Endodermal cell (in vitro differentiated cells): ENCODE data around the gene SLC25A11. TPM values are rescaled to one million over a fixed set of nuclear protein-coding genes. Genes with fewer than 3 reads are reported as not detected.

Experiments
- DNase-seq: peaks from one replicate; pipeline ENCODE4 v3.0.0-alpha.2; 2017
- H3K27ac ChIP-seq: 2 replicates; pipeline ENCODE4 v1.5.1; 2013; ENCODE audit warnings: mild to moderate bottlenecking, low read depth, low read length, moderate library complexity
- H3K27me3 ChIP-seq: 2 replicates; pipeline ENCODE4 v1.6.1; 2013; ENCODE audit warnings: mild to moderate bottlenecking, low read length, moderate library complexity; ENCODE audit not compliant: insufficient read depth, control insufficient read depth, poor library complexity, severe bottlenecking
- H3K36me3 ChIP-seq: 2 replicates; pipeline ENCODE4 v1.7.0; 2013; ENCODE audit warnings: mild to moderate bottlenecking, low read length, moderate library complexity; ENCODE audit not compliant: control insufficient read depth, insufficient read depth
- H3K4me1 ChIP-seq: one replicate; pipeline ENCODE4 v1.7.0; 2013; ENCODE audit warnings: low read length; ENCODE audit not compliant: control insufficient read depth, insufficient read depth
- H3K4me3 ChIP-seq: 2 replicates; pipeline ENCODE4 v1.5.1; 2013; ENCODE audit warnings: mild to moderate bottlenecking, low read length, moderate library complexity
- H3K9ac ChIP-seq: 2 replicates; pipeline ENCODE4 v1.6.1; 2013; ENCODE audit warnings: mild to moderate bottlenecking, low read length, moderate library complexity; ENCODE audit not compliant: poor library complexity, severe bottlenecking; ENCODE audit errors: extremely low read depth
- H3K9me3 ChIP-seq: 2 replicates; pipeline ENCODE4 v1.6.1; 2013; ENCODE audit warnings: mild to moderate bottlenecking, low read length, moderate library complexity; ENCODE audit not compliant: control insufficient read depth
- H3K27ac Mint-ChIP-seq: 2 replicates; pipeline ENCODE4 v1.8.0; 2020; ENCODE audit warnings: mixed read lengths
- H3K27me3 Mint-ChIP-seq: 2 replicates; pipeline ENCODE4 v1.8.0; 2021; ENCODE audit warnings: mild to moderate bottlenecking, mixed read lengths; ENCODE audit not compliant: insufficient read depth
- H3K36me3 Mint-ChIP-seq: 2 replicates; pipeline ENCODE4 v1.8.0; 2020; ENCODE audit warnings: low read depth, mixed read lengths
- H3K4me1 Mint-ChIP-seq: 2 replicates; pipeline ENCODE4 v1.8.0; 2020; ENCODE audit warnings: mixed read lengths
- H3K4me3 Mint-ChIP-seq: 2 replicates; pipeline ENCODE4 v1.8.0; 2020; ENCODE audit warnings: mild to moderate bottlenecking, moderate library complexity, mixed read lengths
- H3K9me3 Mint-ChIP-seq: 2 replicates; pipeline ENCODE4 v1.8.0; 2020; ENCODE audit warnings: mild to moderate bottlenecking, mixed read lengths
- CTCF ChIP-seq: fragments of 200-600 bp; sonication (generic); conservative IDR thresholded peaks from 2 replicates; pipeline ENCODE4 v1.5.0; 2021; ENCODE audit warnings: antibody characterized with exemption, mild to moderate bottlenecking
- WGBS, 2 experiments: methylation state at CpG; one replicate each; pipeline versions ENCODE4 v1.1.5 to v1.1.7; 2013; ENCODE audit warnings: missing lambda C conversion rate in 2 of 2, mixed read lengths in 1 of 2; ENCODE audit not compliant: insufficient coverage in 1 of 2, insufficient read length in 1 of 2; 5-methylcytosine and 5-hydroxymethylcytosine counted together
- total RNA-seq, 2 donors: library from RNA; stranded (reverse); fragmentation: NEBNext Ultra II Directional in 1 of 2; extraction: Animal tissue kit (Norgen Biotek cat#: 25700) in 1 of 2; gene quantifications; 2 replicates in 1 of 2; 3 replicates in 1 of 2; pipeline ENCODE4 v1.2.1, GENCODE V29; 2021

The SLC25A11 gene
- total RNA-seq, 2 donors from 2014 or later = 59.9 to 76.9 TPM

GRCh38 chr17:4947010-4947410 lies 7.2 kb upstream of the SLC25A11 start:
- H3K27me3 Mint-ChIP-seq = no peaks in the 10 kb centered on the region
- no peak overlapping the region for H3K27ac ChIP-seq
- H3K36me3 Mint-ChIP-seq = peaks cover 42% of the 10 kb centered on the region
- peaks cover 37% of the 10 kb centered on the region for H3K4me1 Mint-ChIP-seq
- H3K9ac ChIP-seq = peak overlapping the region; percentile 85
- H3K9me3 Mint-ChIP-seq = no peaks in the 10 kb centered on the region
- peak overlapping the region; percentile 91 for H3K4me3 ChIP-seq
- 3% methylated on average over 6 of the region's 7 CpGs; no CpG with 5 or more reads in 1 of the 2 experiments for WGBS, 2 experiments
- no peak for TF ChIP-seq CTCF
- peak overlapping the region; percentile 87 for H3K27ac Mint-ChIP-seq
- H3K36me3 ChIP-seq = peaks cover 44% of the 10 kb centered on the region
- H3K9me3 ChIP-seq = no peaks in the 10 kb centered on the region
- DNase-seq = no peak
- H3K27me3 ChIP-seq = no peaks in the 10 kb centered on the region
- peak overlapping the region; percentile 93 for H3K4me3 Mint-ChIP-seq
- peaks cover 19% of the 10 kb centered on the region for H3K4me1 ChIP-seq

GRCh38 chr17:4946312-4946976 lies 6.6 kb upstream of the SLC25A11 start:
- H3K9me3 ChIP-seq = no peaks in the 10 kb centered on the region
- no peaks in the 10 kb centered on the region for H3K27me3 Mint-ChIP-seq
- WGBS, 2 experiments = 42 to 63% methylated on average over 10 to 16 of the region's 16 CpGs
- TF ChIP-seq CTCF = no peak
- H3K36me3 Mint-ChIP-seq = peaks cover 46% of the 10 kb centered on the region
- H3K4me3 ChIP-seq = peak overlapping the region; percentile 91
- DNase-seq = no peak
- peak overlapping the region; percentile 85 for H3K9ac ChIP-seq
- peaks cover 32% of the 10 kb centered on the region for H3K4me1 Mint-ChIP-seq
- H3K27ac ChIP-seq = peak overlapping the region; percentile 7
- peak overlapping the region; percentile 87 for H3K27ac Mint-ChIP-seq
- H3K27me3 ChIP-seq = no peaks in the 10 kb centered on the region
- no peaks in the 10 kb centered on the region for H3K9me3 Mint-ChIP-seq
- peak overlapping the region; percentile 93 for H3K4me3 Mint-ChIP-seq
- peaks cover 47% of the 10 kb centered on the region for H3K36me3 ChIP-seq
- peaks cover 15% of the 10 kb centered on the region for H3K4me1 ChIP-seq

GRCh38 chr17:4945944-4946280 lies 6.1 kb upstream of the SLC25A11 start:
- WGBS, 2 experiments = 76% methylated on average over 4 of the region's 4 CpGs; no CpG with 5 or more reads in 1 of the 2 experiments
- peak overlapping the region; percentile 93 for H3K4me3 Mint-ChIP-seq
- Histone ChIP-seq H3K4me1 (peaks cover 10% of the 10 kb centered on the region), H3K27me3 (no peaks in the 10 kb centered on the region), H3K9ac (no peak overlapping the region), H3K36me3 (peaks cover 47% of the 10 kb centered on the region), H3K27ac (no peak overlapping the region), H3K9me3 (no peaks in the 10 kb centered on the region), H3K4me3 (peak overlapping the region; percentile 91)
- no peak for DNase-seq
- peak overlapping the region; percentile 89 for H3K27ac Mint-ChIP-seq
- H3K27me3 Mint-ChIP-seq = no peaks in the 10 kb centered on the region
- peaks cover 32% of the 10 kb centered on the region for H3K4me1 Mint-ChIP-seq
- peaks cover 48% of the 10 kb centered on the region for H3K36me3 Mint-ChIP-seq
- TF ChIP-seq CTCF = no peak
- H3K9me3 Mint-ChIP-seq = no peaks in the 10 kb centered on the region
